CD4-positive, alpha-beta memory T cell (primary cell): ENCODE measurements around the gene TRIM47. TPM values are rescaled to one million over a fixed set of nuclear protein-coding genes. Genes with fewer than 3 reads are reported as not detected.

Source experiments
- CTCF ChIA-PET: fragments of 350-600 bp; sonication (Branson Sonifier 250); formaldehyde crosslinking; loops from one replicate; lab custom pipeline; 2021; ENCODE audit warnings: inconsistent platforms; ENCODE audit not compliant: partially characterized antibody; lab: Charles Lee
- POLR2A ChIA-PET: fragments of 350-600 bp; sonication (Branson Sonifier 250); formaldehyde crosslinking; loops from one replicate; lab custom pipeline; 2021; ENCODE audit not compliant: partially characterized antibody; lab: Charles Lee
- DNase-seq, 5 donors: peaks; one replicate each; pipeline versions ENCODE4 v3.0.0 to v3.0.0-alpha.2; 2020 to 2022; ENCODE audit warnings: mixed read lengths in 1 of 5
- H3K27ac ChIP-seq: one replicate; pipeline ENCODE4 v1.7.0; 2013; ENCODE audit warnings: low read depth, low read length
- H3K27me3 ChIP-seq: 2 replicates; pipeline ENCODE4 v1.7.0; 2013; ENCODE audit warnings: mild to moderate bottlenecking, low read length, moderate library complexity; ENCODE audit not compliant: insufficient read depth
- H3K36me3 ChIP-seq: 2 replicates; pipeline ENCODE4 v1.7.0; 2013; ENCODE audit warnings: mild to moderate bottlenecking, low read length, moderate library complexity; ENCODE audit not compliant: insufficient read depth
- H3K4me1 ChIP-seq: 2 replicates; pipeline ENCODE4 v1.7.0; 2013; ENCODE audit warnings: mild to moderate bottlenecking, low read length, moderate library complexity; ENCODE audit not compliant: insufficient read depth
- H3K4me3 ChIP-seq, 2 donors: one replicate each; pipeline ENCODE4 v1.7.0; 2013; ENCODE audit warnings: low read length in 2 of 2, mild to moderate bottlenecking in 1 of 2
- H3K9me3 ChIP-seq, 2 donors: one replicate each; pipeline ENCODE4 v1.7.0; 2013; ENCODE audit warnings: low read length in 2 of 2, control low read depth in 1 of 2; ENCODE audit not compliant: control insufficient read depth in 1 of 2
- H3K27ac Mint-ChIP-seq, 7 donors: one replicate each; pipeline ENCODE4 v1.8.0; 2020 to 2021; ENCODE audit warnings: mixed read lengths in 7 of 7, mild to moderate bottlenecking in 6 of 7, inconsistent platforms in 3 of 7, moderate library complexity in 3 of 7
- H3K27me3 Mint-ChIP-seq, 2 donors: one replicate each; pipeline ENCODE4 v1.8.0; 2020 to 2021; ENCODE audit warnings: mixed read lengths in 2 of 2
- H3K36me3 Mint-ChIP-seq, 2 donors: one replicate each; pipeline ENCODE4 v1.8.0; 2020 to 2021; ENCODE audit warnings: mixed read lengths in 2 of 2, inconsistent platforms in 1 of 2, mild to moderate bottlenecking in 1 of 2
- H3K4me1 Mint-ChIP-seq, 4 donors: one replicate each; pipeline ENCODE4 v1.8.0; 2020 to 2021; ENCODE audit warnings: mixed read lengths in 4 of 4, mild to moderate bottlenecking in 1 of 4
- H3K4me3 Mint-ChIP-seq, 8 donors: one replicate each; pipeline ENCODE4 v1.8.0; 2020 to 2021; ENCODE audit warnings: mixed read lengths in 8 of 8, mild to moderate bottlenecking in 7 of 8, moderate library complexity in 6 of 8, inconsistent platforms in 3 of 8
- H3K9me3 Mint-ChIP-seq, 8 donors: one replicate each; pipeline ENCODE4 v1.8.0; 2020 to 2021; ENCODE audit warnings: mixed read lengths in 8 of 8, mild to moderate bottlenecking in 5 of 8, inconsistent platforms in 3 of 8, moderate library complexity in 1 of 8
- intact Hi-C: fragments of 100-400 bp; cut with micrococcal nuclease; formaldehyde crosslinking; loops from one replicate; pipeline ENCODE4 v1.15.1; 2023
- polyA plus RNA-seq, 2 donors: library from polyadenylated mRNA; unstranded; fragments of 300-500 nt; fragmentation: Illumina TruSeq; gene quantifications; one replicate each; pipeline ENCODE4 v1.2.3, GENCODE V29; 2021
- total RNA-seq, 2 experiments: library from RNA; stranded (reverse); gene quantifications; one replicate each; pipeline ENCODE4 v1.2.3, GENCODE V29; 2021

TRIM47 gene
- total and polyA plus RNA-seq, 4 experiments from 2014 or later = 11.2 to 26.8 (median 20.0) TPM

GRCh38 chr17:75900691-75901533 lies 22.5 kb upstream of the TRIM47 start:
- DNase-seq = no peak
- Mint-ChIP-seq H3K4me3 (no peak overlapping the region), H3K27me3 (no peaks in the 10 kb centered on the region), H3K36me3 (peaks cover 4 to 38% of the 10 kb centered on the region in 2 donors), H3K27ac (peak overlapping the region in 1 of 7 donors; percentile 64), H3K4me1 (peaks cover 8 to 21% (median 12%) of the 10 kb centered on the region in 4 donors), H3K9me3 (no peaks in the 10 kb centered on the region)
- ChIA-PET POLR2A (interaction anchor here (0.6 to 18.1 kb wide), 4 partner anchors 24 to 771 kb away, joined by 3 to 337 read pairs (median 64); partner anchors contain the start of genes TRIM47 and WBP2), CTCF (interaction anchor here (0.7 to 1.5 kb wide), 4 partner anchors 10 to 95 kb away, joined by 3 to 5 read pairs (median 4); partner anchors contain the start of gene TRIM47)
- H3K36me3 ChIP-seq = peaks cover 30% of the 10 kb centered on the region
- peaks cover 24% of the 10 kb centered on the region for H3K4me1 ChIP-seq
- no peaks in the 10 kb centered on the region for H3K9me3 ChIP-seq
- intact Hi-C loops = loop anchor here (10.0 kb wide), 1 partner anchor 364 kb away; the partner anchor contains the start of gene UBALD2
- no peak overlapping the region for H3K4me3 ChIP-seq
- no peaks in the 10 kb centered on the region for H3K27me3 ChIP-seq
- H3K27ac ChIP-seq = no peak overlapping the region

GRCh38 chr17:75899767-75900468 lies 21.5 kb upstream of the TRIM47 start:
- POLR2A ChIA-PET = interaction anchor here (0.9 to 18.1 kb wide), 3 partner anchors 23 to 56 kb away, joined by 3 to 337 read pairs (median 123); partner anchors contain the start of genes TRIM47 and WBP2
- Histone ChIP-seq H3K9me3 (no peaks in the 10 kb centered on the region), H3K27me3 (no peaks in the 10 kb centered on the region), H3K27ac (no peak overlapping the region), H3K4me3 (no peak overlapping the region), H3K4me1 (peaks cover 29% of the 10 kb centered on the region), H3K36me3 (peaks cover 30% of the 10 kb centered on the region)
- H3K4me1 Mint-ChIP-seq = peaks cover 16 to 26% (median 21%) of the 10 kb centered on the region in 4 donors
- H3K27ac Mint-ChIP-seq = no peak overlapping the region
- no peaks in the 10 kb centered on the region for H3K27me3 Mint-ChIP-seq
- H3K4me3 Mint-ChIP-seq = no peak overlapping the region
- intact Hi-C loops = loop anchor here (10.0 kb wide), 1 partner anchor 365 kb away; the partner anchor contains the start of gene UBALD2
- H3K36me3 Mint-ChIP-seq = peaks cover 4 to 38% of the 10 kb centered on the region in 2 donors
- no peaks in the 10 kb centered on the region for H3K9me3 Mint-ChIP-seq
- DNase-seq = no peak
- CTCF ChIA-PET = interaction anchor here (0.7 to 1.5 kb wide), 6 partner anchors 9 to 114 kb away, joined by 3 to 5 read pairs (median 4); partner anchors contain the start of gene TRIM47

GRCh38 chr17:75899353-75899752 lies 21.0 kb upstream of the TRIM47 start:
- Mint-ChIP-seq H3K27ac (peak overlapping the region in 2 of 7 donors; percentile 25 to 84), H3K36me3 (peaks cover 4 to 37% of the 10 kb centered on the region in 2 donors), H3K27me3 (no peaks in the 10 kb centered on the region), H3K4me3 (peak overlapping the region in 1 of 8 donors; percentile 6), H3K4me1 (peaks cover 17 to 27% (median 23%) of the 10 kb centered on the region in 4 donors), H3K9me3 (no peaks in the 10 kb centered on the region)
- Histone ChIP-seq H3K4me3 (no peak overlapping the region), H3K36me3 (peaks cover 30% of the 10 kb centered on the region), H3K27ac (no peak overlapping the region), H3K27me3 (no peaks in the 10 kb centered on the region), H3K4me1 (peaks cover 33% of the 10 kb centered on the region), H3K9me3 (no peaks in the 10 kb centered on the region)
- ChIA-PET CTCF (interaction anchor here (0.8 to 1.5 kb wide), 4 partner anchors 9 to 115 kb away, joined by 3 to 4 read pairs (median 3); no protein-coding TSS in a partner anchor), POLR2A (interaction anchor here (4.7 to 18.1 kb wide), 3 partner anchors 22 to 53 kb away, joined by 79 to 337 read pairs (median 123); partner anchors contain the start of genes TRIM47, UNC13D and WBP2)
- DNase-seq = no peak
- intact Hi-C loops = no loop called here

GRCh38 chr17:75898791-75899190 lies 20.4 kb upstream of the TRIM47 start:
- intact Hi-C loops = no loop called here
- ChIA-PET CTCF (interaction anchor here (0.8 to 1.3 kb wide), 4 partner anchors 53 to 145 kb away, joined by 3 read pairs; no protein-coding TSS in a partner anchor), POLR2A (interaction anchor here (3.1 to 18.1 kb wide), 5 partner anchors 22 to 145 kb away, joined by 14 to 337 read pairs (median 79); partner anchors contain the start of genes TRIM47, UNC13D and WBP2)
- Mint-ChIP-seq H3K27me3 (no peaks in the 10 kb centered on the region), H3K4me1 (peaks cover 21 to 27% (median 24%) of the 10 kb centered on the region in 4 donors), H3K4me3 (peak overlapping the region in 1 of 8 donors; percentile 85), H3K36me3 (peaks cover 4 to 36% of the 10 kb centered on the region in 2 donors), H3K9me3 (no peaks in the 10 kb centered on the region), H3K27ac (peak overlapping the region in 1 of 7 donors; percentile 84)
- Histone ChIP-seq H3K27ac (no peak overlapping the region), H3K4me1 (peaks cover 34% of the 10 kb centered on the region), H3K27me3 (no peaks in the 10 kb centered on the region), H3K4me3 (no peak overlapping the region), H3K9me3 (no peaks in the 10 kb centered on the region), H3K36me3 (peaks cover 30% of the 10 kb centered on the region)
- no peak for DNase-seq

DNA sequence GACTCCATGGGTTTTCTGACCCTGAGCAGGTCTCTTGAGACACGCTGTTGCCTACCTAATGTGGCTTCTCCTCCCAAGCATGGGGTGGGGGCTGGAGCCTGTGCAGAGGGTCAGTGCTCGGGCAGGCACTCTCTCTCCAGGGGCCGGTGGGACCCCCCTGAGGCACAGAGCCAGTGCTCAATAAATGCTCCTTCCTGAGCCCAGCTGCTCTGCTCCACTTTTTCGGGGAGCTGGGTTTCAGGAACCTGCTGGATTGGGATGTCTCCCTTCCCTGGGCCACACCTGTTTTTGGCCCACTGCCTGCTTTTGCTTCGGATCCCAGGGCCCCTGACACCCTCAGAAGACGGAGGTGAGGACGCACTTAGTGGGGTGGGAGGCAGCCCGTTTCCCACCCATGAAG lies 19.7 kb upstream of the TRIM47 start:
- peaks cover 22 to 28% (median 25%) of the 10 kb centered on the region in 4 donors for H3K4me1 Mint-ChIP-seq
- H3K36me3 Mint-ChIP-seq = peaks cover 4 to 38% of the 10 kb centered on the region in 2 donors
- ChIA-PET CTCF (interaction anchor here (1.1 to 7.1 kb wide), 6 partner anchors 20 to 144 kb away, joined by 3 to 96 read pairs (median 3); partner anchors contain the start of gene TRIM47), POLR2A (interaction anchor here (2.7 to 18.1 kb wide), 9 partner anchors 21 to 144 kb away, joined by 11 to 337 read pairs (median 44); partner anchors contain the start of genes GALK1, TRIM47, UNC13D and UNK)
- Histone ChIP-seq H3K27me3 (no peaks in the 10 kb centered on the region), H3K36me3 (peaks cover 30% of the 10 kb centered on the region), H3K9me3 (no peaks in the 10 kb centered on the region), H3K4me3 (no peak overlapping the region), H3K4me1 (peaks cover 28% of the 10 kb centered on the region), H3K27ac (no peak overlapping the region)
- no peaks in the 10 kb centered on the region for H3K27me3 Mint-ChIP-seq
- peak overlapping the region in 5 of 7 donors; percentile 19 to 86 (median 80) for H3K27ac Mint-ChIP-seq
- peak overlapping the region in 6 of 8 donors; percentile 74 to 85 (median 80) for H3K4me3 Mint-ChIP-seq
- intact Hi-C loops = no loop called here
- H3K9me3 Mint-ChIP-seq = no peaks in the 10 kb centered on the region
- peak in 1 of 5 donors; percentile 46 for DNase-seq
